Activated CD8-positive, alpha-beta memory T cell treated with anti-CD3 and anti-CD28 coated beads, Interleukin-2, amount 50 U/mL, for 24 hours (primary cell): ENCODE measurements around the gene TEX44.
"Not testable (repeated sequence)": the region's sequence is repeated elsewhere in the genome, so short reads cannot be mapped to it uniquely, and the experiment has no call there.

ENCODE experiments used
- DNase-seq: peaks from one replicate; pipeline ENCODE4 v3.0.0-alpha.2; 2020; ENCODE audit errors: extremely low read depth

The TEX44 gene

DNA sequence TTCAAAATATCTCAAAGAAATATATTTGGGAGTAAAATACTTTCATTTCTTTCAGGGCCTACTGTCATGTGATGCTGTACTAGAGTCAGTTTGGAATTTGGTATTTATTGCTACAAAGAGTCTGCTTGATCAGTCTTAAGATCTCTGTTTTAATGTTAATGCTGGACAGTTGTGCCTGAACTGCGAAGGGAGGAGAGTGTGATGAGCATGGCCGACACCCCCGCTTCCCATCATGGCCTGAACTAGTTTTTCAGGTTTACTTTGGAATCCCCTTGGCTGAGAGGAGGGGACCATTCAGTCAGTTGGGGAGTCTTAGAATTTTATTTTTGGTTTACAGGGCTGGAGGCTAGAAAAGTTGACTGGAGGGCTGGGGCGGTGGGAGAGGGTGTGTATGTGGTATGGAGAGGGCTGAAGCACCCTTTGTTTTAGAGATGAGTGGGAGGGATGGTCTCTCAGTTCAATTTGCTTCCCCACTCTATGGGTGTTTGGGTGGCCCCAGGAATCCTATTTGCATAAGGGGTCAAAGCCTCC is 20.9 kb upstream of the TEX44 start:
- DNase-seq = no peak

DNA sequence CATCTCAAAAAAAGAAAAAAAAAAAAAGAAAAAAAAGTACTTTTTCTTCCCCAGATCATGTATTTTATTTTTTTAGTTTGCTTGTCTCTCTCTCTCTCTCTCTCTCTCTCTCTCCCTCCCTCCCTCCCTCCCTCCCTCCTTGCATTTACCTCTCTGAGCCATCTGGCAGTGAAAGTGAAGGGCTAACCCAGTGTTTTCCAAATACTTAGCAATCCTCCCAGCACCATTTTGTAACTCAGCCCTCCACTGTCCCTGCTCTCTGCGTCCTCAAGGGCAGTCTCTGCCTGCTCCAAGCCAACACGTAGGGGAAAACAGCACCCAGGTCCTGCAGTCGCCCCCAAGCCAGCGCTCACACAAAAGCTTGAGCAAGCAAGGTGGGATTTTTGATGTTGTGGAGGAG is 19.6 kb upstream of the TEX44 start:
- no peak for DNase-seq

DNA sequence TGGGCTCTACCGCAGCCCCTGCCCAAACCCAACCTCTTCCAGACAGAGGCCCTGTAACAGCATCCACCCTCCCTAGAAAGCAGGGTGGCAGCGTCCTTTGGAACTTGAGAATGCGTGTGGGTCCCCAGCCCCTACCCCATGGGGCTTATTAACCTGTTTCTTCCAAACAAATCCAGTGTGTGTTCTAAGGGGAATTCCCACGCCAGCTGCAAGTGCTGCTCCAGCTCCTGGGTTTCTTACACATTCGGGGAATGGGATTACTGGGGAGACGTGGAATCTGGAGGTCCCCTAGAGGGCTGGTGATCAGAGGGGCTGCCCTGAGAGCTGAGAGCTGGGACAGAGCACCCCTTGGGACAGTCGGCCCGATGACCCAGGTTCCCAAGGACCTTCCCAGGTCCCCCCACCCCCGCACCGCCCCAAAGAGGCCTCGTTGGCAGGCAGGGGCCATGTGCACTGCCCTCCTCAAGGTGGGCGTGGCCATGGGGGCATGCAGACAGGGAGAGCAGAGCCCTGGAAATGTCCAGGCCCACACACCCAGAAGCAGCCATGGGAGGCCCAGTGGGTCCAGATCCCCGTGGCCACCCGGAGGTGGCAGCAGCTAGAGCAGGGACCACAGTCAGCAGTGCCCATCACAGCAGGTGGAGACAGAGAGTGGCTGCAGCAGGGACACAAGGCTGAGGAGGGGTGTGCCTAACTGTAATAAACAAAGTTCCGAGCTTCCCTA is 18.8 kb upstream of the TEX44 start:
- no peak for DNase-seq

DNA sequence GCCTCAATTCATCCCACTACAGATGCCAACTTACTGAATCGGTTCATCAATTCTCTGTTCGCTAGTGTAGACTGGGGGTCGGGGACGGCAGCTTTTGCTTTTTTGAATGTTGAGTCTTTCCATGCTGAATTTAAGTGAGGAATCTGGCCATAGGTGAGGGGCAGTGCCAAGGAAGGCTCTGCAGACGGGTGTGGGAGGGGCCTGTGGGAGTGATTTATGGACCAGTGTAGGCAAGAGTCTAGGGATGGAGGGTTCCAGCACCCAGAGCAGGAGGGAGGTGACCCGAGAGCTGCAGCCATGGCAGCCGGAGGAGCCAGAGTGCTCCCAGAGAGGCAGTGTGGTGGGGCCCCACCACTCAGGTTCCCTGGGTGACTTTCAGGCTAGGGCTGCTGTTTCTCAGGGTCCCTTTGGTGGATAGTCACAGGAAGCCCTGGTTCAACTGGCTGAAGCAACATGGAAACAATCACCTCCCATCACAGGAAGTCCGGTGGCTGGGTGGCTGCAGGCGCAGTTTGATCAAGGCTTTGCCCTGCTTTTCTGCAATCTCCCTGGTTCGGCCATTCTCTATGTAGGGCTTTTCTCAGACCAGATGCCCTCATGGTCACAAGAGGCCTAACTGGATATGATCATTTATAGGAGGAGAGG is 16.9 kb upstream of the TEX44 start:
- DNase-seq = no peak

DNA sequence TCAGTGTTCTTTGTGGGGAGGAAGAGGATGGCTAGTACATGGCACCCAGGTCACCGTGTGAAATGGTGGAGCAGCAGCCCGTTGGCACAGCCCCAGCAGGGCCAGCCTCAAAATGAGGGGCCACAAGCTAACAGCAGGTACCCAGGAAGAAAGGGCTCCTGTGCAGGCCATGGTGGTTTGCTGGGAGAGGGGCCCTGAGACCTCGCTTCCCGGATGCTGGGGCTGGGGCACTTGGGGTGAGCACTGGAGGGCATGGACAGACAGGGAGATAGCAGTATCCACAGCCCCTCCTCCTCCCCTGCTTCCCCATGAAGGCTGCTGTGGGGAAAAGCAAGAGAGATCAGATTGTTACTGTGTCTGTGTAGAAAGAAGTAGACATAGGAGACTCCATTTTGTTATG is 16.2 kb upstream of the TEX44 start:
- no peak for DNase-seq

DNA sequence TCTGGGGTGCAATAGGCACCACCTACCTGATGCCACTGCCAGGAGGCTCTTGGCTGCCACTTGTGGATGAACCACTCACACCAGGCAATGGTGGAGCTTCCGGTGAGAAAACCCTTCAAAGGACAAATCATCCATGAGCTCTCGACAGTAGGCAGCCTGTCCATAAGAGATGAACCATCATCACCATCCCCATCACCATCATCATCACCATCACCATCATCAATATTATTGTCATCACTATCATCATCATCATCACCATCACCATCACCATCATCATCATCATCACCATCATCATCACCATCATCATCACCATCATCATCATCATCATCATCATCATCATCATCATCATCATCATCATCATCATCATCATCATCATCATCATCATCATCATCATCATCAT is 14.0 kb upstream of the TEX44 start:
- not testable (repeated sequence) for DNase-seq

DNA sequence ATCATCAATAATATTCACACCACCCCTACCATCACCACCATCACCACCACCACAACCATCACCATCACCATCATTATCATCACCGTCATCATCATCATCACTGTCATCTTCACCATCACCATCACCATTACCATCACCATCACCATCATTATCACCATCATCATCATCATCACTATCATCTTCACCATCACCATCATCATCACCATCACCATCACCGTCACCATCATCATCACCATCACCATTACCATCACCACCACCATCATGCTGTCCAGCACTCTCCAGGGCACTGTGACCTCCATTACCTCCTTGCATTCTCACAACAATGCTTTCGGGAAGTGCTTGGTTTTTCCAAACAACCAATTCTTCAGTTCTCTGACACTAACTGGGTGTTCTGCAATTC is 13.1 kb upstream of the TEX44 start:
- no peak for DNase-seq

DNA sequence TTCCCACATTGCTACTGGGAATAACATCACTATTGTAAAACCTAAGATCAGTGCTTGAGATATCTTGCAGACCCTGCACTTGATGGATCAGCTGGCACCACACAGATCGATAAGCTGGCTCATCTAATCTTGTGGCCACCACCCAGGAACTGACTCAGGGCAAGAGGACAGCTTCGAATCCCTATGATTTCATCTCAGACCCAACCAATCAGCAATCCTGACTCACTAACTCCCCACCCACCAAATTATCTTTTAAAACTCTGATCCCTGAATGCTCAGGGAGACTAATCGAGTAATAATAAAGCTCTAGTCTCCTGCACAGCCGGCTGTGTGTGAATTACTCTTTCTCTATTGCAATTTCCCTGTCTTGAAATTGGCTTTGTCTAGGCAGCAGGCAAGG is 11.3 kb upstream of the TEX44 start:
- no peak for DNase-seq

DNA sequence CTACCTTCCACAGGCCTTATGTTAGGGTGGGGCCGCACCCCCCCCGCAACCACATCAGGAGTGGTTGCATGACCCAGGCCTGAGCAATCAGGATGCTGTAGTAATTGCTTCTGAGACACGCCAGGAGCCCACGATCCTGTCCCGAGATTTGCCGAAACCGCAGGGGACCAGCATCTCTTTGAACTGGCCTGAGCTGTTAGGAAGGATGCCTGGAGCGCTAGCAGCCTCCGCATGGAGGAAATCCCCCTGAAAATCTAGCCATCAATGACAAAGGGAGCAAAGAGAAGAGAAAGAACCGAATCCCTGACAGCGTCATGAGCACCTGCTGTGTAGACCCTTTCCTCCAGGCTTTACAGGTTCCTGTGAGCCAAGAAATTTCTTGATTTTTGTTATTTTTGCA is 8.7 kb upstream of the TEX44 start:
- DNase-seq = no peak

DNA sequence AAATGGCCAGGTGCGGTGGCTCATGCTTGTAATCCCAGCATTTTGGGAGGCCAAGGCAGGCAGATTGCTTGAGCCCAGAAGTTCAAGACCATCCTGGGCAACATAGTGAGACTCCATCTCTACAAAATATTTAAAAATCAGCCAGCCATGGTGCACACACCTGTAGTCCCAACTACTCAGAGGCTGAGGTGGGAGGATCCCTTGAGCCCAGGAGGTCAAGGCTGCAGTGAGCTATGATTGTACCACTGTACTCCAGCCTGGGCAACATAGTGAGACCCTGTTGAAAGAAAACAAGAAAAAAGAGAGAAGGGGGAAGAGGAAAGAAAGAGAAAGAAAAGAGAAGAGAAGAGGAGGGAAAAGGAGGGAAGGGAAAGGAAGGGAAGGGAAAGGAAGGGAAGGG is 4.9 kb upstream of the TEX44 start:
- DNase-seq = not testable (repeated sequence)

DNA sequence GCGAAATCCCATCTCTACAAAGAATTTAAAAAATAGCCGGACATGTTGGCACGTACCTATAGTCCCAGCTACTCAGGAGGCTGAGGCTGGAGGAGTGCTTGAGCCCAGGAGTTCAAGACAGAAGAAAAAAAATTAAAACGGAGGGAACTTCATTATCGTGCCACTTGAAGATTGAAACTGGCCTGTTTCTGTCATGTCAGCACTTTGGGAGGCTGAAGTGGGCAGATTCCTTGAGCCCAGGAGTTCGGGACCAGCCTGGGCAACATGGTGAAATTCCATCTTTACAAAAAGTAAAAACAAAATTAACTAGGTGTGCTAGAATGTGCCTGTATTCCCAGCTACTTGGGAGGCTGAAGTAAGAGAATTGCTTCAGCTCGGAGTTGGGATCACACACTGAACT is 3.0 kb upstream of the TEX44 start:
- DNase-seq = no peak

DNA sequence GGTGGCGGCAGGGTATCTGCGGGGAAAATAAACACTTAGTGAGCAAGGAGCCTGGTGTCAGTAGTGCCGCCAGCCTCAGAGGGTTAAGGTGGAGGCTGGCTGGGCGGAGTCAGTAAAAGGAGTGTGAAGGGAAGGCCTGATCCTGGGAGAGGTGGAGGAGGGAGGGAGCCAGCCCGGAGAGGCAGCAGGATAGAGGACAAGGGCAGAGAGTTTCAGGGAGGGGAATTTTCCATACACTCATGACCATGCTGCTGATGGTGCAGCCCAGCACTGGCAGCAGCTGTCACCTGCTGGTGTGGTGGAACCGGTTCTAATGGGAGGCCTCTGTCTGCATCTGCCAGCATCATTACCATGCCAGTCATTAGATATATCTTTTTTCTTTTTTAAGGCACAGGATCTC is 2.0 kb upstream of the TEX44 start:
- DNase-seq = no peak

DNA sequence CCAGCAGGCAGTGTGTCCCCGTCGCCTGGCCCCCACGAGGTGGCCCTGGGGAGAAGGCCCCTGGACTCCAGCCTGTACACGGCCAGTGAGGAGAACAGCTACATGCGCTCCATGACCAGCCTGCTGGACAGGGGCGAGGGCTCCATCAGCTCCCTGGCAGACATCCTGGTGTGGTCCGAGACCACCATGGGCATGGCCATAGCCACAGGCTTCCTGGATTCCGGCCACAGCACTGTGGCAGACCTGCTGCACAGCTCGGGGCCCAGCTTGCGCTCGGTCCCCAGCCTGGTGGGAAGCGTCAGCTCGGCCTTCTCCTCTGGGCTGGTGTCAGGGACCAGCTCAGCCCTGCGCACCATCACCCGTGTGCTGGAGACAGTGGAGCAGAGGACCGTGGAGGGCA is 1.0 kb downstream of the TEX44 start:
- DNase-seq = no peak

DNA sequence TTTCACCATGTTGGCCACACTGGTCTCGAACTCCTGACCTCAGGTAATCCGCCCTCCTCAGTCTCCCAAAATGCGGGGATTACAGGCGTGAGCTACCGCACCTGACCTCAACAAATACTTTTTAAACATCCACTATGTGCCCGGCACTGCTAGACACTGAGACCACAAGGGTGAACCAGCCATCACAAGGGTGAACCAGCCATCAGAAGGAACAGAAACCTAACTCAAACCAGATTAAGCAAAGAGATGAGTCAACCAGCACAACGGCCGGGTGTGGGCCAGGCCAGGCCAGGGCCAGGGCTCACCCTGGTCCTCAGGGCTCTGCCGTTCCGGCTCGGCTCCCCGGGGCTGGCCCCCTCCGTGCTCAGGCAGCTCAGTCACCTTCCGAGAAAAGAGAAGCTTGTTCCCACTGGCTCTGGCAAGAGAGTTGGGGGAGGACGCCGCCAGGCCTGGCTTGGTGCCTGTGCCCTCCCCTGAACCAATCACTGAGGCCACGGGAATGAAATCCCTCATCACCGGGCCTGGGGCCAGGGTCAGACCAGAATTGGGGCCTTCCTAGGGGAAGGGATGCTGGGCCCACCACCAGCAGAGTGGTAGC is 4.4 kb downstream of the TEX44 start:
- no peak for DNase-seq

DNA sequence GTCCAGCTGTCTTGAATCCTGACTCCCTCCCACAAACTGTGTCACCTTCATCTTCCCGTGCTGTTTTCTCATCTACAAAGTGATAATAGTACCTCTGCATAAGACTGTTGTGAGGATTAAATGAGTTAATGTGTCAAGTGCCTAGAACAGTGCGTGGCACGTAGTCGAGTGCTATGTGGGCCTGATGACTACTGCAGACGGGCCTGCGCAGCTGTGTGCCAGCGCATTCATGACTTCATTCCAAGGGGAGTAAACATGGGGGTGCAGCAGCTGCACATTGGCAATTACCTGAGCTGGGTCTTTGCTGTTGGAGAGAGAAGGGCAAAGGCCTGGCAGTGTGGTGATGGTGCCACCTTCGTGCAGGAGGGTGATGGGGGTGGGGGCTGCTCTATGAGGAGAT is 5.0 kb downstream of the TEX44 start:
- no peak for DNase-seq

DNA sequence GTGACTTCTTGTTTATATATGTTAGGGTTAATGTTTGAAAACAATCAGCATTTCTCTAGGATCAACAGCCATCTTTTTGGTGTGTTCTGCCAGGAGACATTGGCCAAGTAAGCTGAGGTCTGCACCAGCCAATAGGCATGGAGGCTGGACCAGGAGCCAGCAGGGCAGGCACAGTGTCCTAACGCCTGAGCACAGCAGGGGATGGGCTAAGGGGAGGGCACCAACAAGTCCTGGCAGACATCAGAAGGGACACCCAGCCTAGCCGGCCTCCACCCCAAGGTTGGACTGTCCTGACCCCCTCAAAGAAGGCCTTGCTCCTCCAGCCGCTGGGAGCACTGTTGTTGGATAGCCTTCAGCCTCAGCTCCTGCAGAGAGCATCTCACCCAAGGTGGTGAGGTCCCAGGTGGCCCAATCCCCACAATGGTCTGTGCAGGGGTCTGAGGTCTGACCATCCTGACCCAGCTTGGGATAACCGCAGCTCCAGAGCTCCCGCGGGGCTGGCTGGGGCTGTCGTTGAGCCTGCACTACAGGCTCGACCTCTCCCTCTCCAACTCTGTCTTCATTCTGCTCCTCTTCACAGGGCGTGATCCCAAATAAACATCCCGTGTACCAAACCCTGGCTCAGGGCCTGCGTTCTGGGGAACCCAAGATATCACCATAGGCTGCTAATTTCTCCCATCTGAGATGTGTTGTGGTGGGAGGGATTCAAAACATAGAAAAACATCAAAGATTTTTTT is 8.1 kb downstream of the TEX44 start:
- DNase-seq = no peak

DNA sequence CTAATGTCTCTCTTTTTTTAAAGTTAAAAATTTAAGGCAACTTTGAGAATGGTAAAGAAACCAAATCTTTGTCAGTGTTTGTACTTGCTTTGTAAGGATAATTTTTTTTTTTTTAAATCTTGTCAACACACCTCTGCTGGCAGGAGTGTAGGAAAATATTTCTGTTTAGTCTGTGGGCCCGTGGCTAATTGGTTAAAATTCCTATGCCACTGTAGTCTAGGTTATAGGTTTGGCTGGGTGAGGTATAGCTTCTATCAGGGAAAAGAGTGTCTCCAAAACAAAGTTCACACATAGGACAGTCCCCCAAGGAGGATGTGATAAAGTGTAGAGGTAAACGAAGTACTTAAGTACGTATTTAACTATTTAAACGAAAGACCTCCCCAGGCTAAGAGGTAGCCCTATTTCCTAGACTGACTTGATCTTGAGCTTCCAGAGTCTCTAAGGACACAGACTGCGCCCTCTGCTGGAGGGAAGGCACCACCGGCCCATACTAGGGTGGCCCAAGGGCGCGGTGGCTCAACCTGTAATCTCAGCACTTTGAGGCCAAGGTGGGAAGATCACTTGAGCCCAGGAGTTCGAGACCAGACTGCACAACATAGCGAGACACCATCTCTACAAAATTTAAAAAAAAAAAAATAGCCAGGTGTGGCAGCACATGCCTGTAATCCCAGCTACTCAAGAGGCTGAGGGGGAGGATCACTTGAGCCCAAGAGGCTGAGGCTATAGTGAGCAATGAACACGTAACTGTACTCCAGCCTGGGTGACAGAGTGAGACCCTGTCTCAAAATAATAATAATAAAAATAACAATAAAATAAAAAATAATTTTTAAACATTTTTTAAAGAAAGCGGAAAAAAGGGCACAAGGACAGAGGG is 8.9 kb downstream of the TEX44 start:
- DNase-seq = peak; percentile 63

DNA sequence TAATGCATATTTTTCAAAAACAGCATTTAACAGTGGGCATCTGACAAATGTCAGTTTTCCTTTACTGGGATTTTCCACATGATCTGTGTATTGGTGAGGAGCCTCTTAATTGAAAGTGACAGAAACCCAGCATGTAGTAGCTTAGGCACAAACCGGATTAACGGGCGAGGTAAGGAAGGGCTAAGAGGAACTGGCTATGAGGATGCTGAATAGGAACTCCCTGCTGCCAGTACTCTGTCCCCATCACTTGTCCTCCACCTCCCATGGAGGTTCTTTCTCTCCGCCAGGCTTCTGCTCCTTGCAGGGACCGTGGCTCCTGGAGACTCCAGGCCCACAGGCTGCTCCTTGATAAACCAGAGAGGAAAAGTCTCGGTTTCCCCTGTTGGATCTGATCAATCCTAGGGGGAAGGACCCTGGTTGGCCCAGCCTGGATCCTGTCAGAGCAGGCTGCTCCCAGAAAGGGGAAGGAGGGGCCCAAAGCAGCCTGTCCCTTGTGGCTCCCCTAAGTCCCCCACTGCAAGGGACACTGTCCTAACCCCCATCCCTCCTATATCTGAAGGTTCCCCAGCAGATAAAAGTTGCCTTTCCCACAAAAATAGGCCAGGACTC is 10.3 kb downstream of the TEX44 start:
- DNase-seq = no peak

DNA sequence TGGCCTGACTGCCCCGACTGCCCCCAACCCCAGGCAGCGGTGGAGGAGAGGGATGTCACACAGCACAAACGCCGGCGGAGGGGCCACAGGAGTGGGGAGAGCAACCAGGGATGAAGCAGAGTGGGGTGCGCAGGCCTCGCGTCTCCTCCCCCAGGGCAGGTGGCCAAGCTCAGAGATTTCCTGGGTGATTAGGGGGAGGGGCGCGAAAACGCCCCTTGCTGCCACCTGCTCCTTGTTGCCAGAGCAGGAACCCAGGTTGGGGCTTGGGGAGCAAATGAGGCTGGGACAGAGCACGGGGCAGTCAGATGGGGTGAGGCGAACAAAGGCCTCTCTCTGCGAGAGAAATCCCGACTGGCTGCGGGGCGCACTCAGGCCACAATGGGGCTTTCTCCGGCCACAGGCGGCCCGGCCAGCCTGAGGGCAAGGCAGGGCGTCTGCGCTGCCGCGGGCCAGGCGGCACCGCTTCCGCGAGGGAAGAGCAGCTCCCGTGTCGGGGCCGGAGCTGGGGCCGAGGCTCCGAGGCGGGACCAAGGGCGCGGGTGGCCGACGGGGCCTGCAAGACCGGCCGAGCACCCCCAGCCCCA is 11.5 kb downstream of the TEX44 start:
- DNase-seq = no peak
